HG02973 (cell line): ENCODE measurements around the gene SEMA3B.
A peak's percentile ranks its signal among the peaks of the same experiment; 100 is the strongest.
"Not testable (repeated sequence)": the region's sequence is repeated elsewhere in the genome, so short reads cannot be mapped to it uniquely, and the experiment has no call there.

Experiments used
- ATAC-seq: cut with Tn5 transposase; IDR thresholded peaks from one replicate; pipeline ENCODE4 v1.9.1; 2021; ENCODE audit warnings: moderate library complexity; ENCODE audit not compliant: unreplicated experiment

SEMA3B gene

GRCh38 chr3:50271314-50271936 is 2.5 kb downstream of the SEMA3B start:
- ATAC-seq, result no peak

- not testable (repeated sequence) for ATAC-seq
These were observed 3.6 kb downstream of the SEMA3B start for GRCh38 chr3:50272538-50272910.

GRCh38 chr3:50272911-50273688 is 4.2 kb downstream of the SEMA3B start:
- peak; percentile 81 for ATAC-seq

- ATAC-seq, result no peak
These were observed 4.7 kb downstream of the SEMA3B start for GRCh38 chr3:50273689-50274065.

- ATAC-seq, result no peak
These were observed 5.6 kb downstream of the SEMA3B start for GRCh38 chr3:50274371-50275104.

- ATAC-seq, result no peak
These were observed 6.4 kb downstream of the SEMA3B start for GRCh38 chr3:50275141-50275995.

GRCh38 chr3:50275996-50276761 is 7.2 kb downstream of the SEMA3B start:
- ATAC-seq, result no peak

- no peak for ATAC-seq
These were observed 7.8 kb downstream of the SEMA3B start for GRCh38 chr3:50276762-50277101.

- no peak for ATAC-seq
These were observed 9.4 kb downstream of the SEMA3B start for GRCh38 chr3:50278123-50278879.

- ATAC-seq, result no peak
These were observed 9.9 kb downstream of the SEMA3B start, which contains the start of gene LSMEM2 for GRCh38 chr3:50278880-50279224. TSS of gene LSMEM2 (plus strand) at chr3:50279087. CDS start at chr3:50279114, 27 bp downstream.

- no peak for ATAC-seq
These were observed 10.5 kb downstream of the SEMA3B start for GRCh38 chr3:50279255-50280016.

- ATAC-seq, result not testable (repeated sequence)
These were observed 15.2 kb downstream of the SEMA3B start for GRCh38 chr3:50284121-50284520.

- no peak for ATAC-seq
These were observed 17.6 kb downstream of the SEMA3B start for GRCh38 chr3:50286322-50287227.

GRCh38 chr3:50287262-50287661 is 18.3 kb downstream of the SEMA3B start:
- no peak for ATAC-seq

GRCh38 chr3:50288387-50289007 is 19.6 kb downstream of the SEMA3B start:
- ATAC-seq, result no peak

- no peak for ATAC-seq
These were observed 20.2 kb downstream of the SEMA3B start for GRCh38 chr3:50289130-50289529.

GRCh38 chr3:50290161-50290641 is 21.3 kb downstream of the SEMA3B start:
- no peak for ATAC-seq
